HG02678 (cell line): ENCODE measurements around the gene PCDHB7.
"Not testable (repeated sequence)": the region's sequence is repeated elsewhere in the genome, so short reads cannot be mapped to it uniquely, and the experiment has no call there.

Experiments used
- ATAC-seq: cut with Tn5 transposase; IDR thresholded peaks from one replicate; pipeline ENCODE4 v1.9.1; 2021; ENCODE audit warnings: mild to moderate bottlenecking, moderate library complexity; ENCODE audit not compliant: unreplicated experiment

The PCDHB7 gene

GRCh38 chr5:141172381-141173204 is at the start of gene PCDHB7:
PCDHB7 (plus strand) TSS chr5:141172644; CDS start chr5:141172836, 192 bp downstream.
- no peak for ATAC-seq

GRCh38 chr5:141123396-141124135 is 48.9 kb upstream of the PCDHB7 start:
- ATAC-seq = not testable (repeated sequence)

- no peak for ATAC-seq
Observed at GRCh38 chr5:141127305-141127704, 45.1 kb upstream of the PCDHB7 start.

- ATAC-seq = no peak
Observed at GRCh38 chr5:141135030-141135717, 37.3 kb upstream of the PCDHB7 start, which contains the start of gene PCDHB5. PCDHB5 (plus strand) TSS chr5:141135206; CDS start chr5:141135435, 229 bp downstream.

GRCh38 chr5:141135718-141136266 is 36.7 kb upstream of the PCDHB7 start:
- no peak for ATAC-seq

- ATAC-seq = not testable (repeated sequence)
Observed at GRCh38 chr5:141137346-141137745, 35.1 kb upstream of the PCDHB7 start.

GRCh38 chr5:141149812-141150211 is 22.6 kb upstream of the PCDHB7 start, which contains the start of gene PCDHB6:
PCDHB6 (plus strand) TSS chr5:141150057; CDS start chr5:141150258, 201 bp downstream.
- no peak for ATAC-seq

- no peak for ATAC-seq
Observed at GRCh38 chr5:141150224-141150992, 22.0 kb upstream of the PCDHB7 start.

- ATAC-seq = no peak
Observed at GRCh38 chr5:141150993-141151325, 21.5 kb upstream of the PCDHB7 start.

GRCh38 chr5:141151632-141152031 is 20.8 kb upstream of the PCDHB7 start:
- not testable (repeated sequence) for ATAC-seq

GRCh38 chr5:141152096-141152495 is 20.3 kb upstream of the PCDHB7 start:
- ATAC-seq = not testable (repeated sequence)

GRCh38 chr5:141155540-141156374 is 16.7 kb upstream of the PCDHB7 start:
- no peak for ATAC-seq

- ATAC-seq = not testable (repeated sequence)
Observed at GRCh38 chr5:141157356-141157755, 15.1 kb upstream of the PCDHB7 start.

GRCh38 chr5:141157901-141158300 is 14.5 kb upstream of the PCDHB7 start:
- ATAC-seq = not testable (repeated sequence)

- ATAC-seq = not testable (repeated sequence)
Observed at GRCh38 chr5:141174291-141175104, 2.1 kb downstream of the PCDHB7 start.

GRCh38 chr5:141175933-141176332 is 3.5 kb downstream of the PCDHB7 start:
- ATAC-seq = no peak

- not testable (repeated sequence) for ATAC-seq
Observed at GRCh38 chr5:141177577-141178191, 5.2 kb downstream of the PCDHB7 start, which contains the start of gene PCDHB8. PCDHB8 (plus strand) TSS chr5:141177790; CDS start chr5:141178035, 245 bp downstream.

- ATAC-seq = not testable (repeated sequence)
Observed at GRCh38 chr5:141179371-141179770, 6.9 kb downstream of the PCDHB7 start.
